Measurements from ENCODE around the gene RAB10. TPM values are rescaled to one million over a fixed set of nuclear protein-coding genes. Genes with fewer than 3 reads are reported as not detected.

RAB10 gene
- total RNA-seq, 1 experiment from 2014 or later = 67.9 TPM

GRCh38 chr2:26141145-26141769, 107.4 kb downstream of the RAB10 start:
- H3K27ac ChIP-seq (ENCODE audit: low read length) = no peak overlapping the region
- no peak for DNase-seq
- H3K27me3 ChIP-seq (ENCODE audit: low read length) = no peaks in the 10 kb centered on the region
- no peaks in the 10 kb centered on the region for H3K9me3 ChIP-seq (ENCODE audit: low read length)
- no peaks in the 10 kb centered on the region for H3K9me2 ChIP-seq (replicated peaks; ENCODE audit: insufficient read depth, low read length)
- H3K4me2 ChIP-seq (ENCODE audit: low read depth, low read length, poor library complexity, severe bottlenecking) = no peak overlapping the region
- no peak overlapping the region for H3K9ac ChIP-seq (ENCODE audit: low read length)
- H2AFZ ChIP-seq (ENCODE audit: low read length) = no peak overlapping the region
- no peaks in the 10 kb centered on the region for H3K79me2 ChIP-seq (ENCODE audit: low read length)
- H3K4me1 ChIP-seq (ENCODE audit: low read length) = no peaks in the 10 kb centered on the region
- no peaks in the 10 kb centered on the region for H3K36me3 ChIP-seq (ENCODE audit: insufficient read depth, low read length)
- H4K20me1 ChIP-seq (ENCODE audit: insufficient read depth, low read depth, low read length) = no peaks in the 10 kb centered on the region
- H3K4me3 ChIP-seq (ENCODE audit: low read length) = no peak overlapping the region

GRCh38 chr2:26144031-26144430, 110.1 kb downstream of the RAB10 start:
- Histone ChIP-seq H3K4me3 (ENCODE audit: low read length) (no peak overlapping the region), H3K79me2 (ENCODE audit: low read length) (no peaks in the 10 kb centered on the region), H3K9me2 (replicated peaks; ENCODE audit: insufficient read depth, low read length) (no peaks in the 10 kb centered on the region), H3K9ac (ENCODE audit: low read length) (no peak overlapping the region), H3K4me2 (ENCODE audit: low read depth, low read length, poor library complexity, severe bottlenecking) (no peak overlapping the region), H3K9me3 (ENCODE audit: low read length) (no peaks in the 10 kb centered on the region), H3K27me3 (ENCODE audit: low read length) (no peaks in the 10 kb centered on the region), H2AFZ (ENCODE audit: low read length) (no peak overlapping the region), H3K27ac (ENCODE audit: low read length) (no peak overlapping the region), H3K36me3 (ENCODE audit: insufficient read depth, low read length) (no peaks in the 10 kb centered on the region), H4K20me1 (ENCODE audit: insufficient read depth, low read depth, low read length) (no peaks in the 10 kb centered on the region), H3K4me1 (ENCODE audit: low read length) (no peaks in the 10 kb centered on the region)
- no peak for DNase-seq

DNA sequence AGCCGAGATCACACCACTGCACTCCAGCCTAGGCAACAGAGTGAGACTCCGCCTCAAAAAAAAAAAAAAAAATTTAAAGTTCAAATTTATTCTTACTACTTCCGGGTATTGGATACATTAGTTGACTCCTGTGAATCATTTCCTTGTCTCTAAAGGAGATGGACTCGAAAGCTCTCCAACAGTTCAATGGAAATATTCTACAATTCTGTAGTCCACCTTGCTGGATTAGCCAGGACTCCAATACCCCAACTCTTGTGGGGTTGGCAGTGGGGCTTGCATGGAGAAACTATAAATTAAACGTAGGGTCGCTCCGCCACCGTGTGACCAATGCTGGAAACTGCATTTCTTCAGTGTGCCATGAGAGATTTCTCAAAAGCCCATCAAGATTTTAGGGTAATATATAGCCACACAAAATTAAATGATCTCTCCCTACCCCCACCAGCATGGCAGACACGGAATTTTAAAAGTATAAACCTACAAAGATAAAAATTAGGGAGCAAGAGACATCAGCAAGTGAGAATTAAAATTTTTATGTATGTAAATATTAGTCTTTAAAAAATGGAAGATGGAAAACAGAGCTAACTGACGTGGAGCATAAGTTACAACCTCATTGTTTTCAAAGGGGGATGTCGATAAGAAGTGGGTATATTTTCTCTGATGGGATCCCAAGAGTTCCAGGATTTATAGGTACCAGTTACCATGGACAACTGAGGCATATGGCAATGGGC, 111.2 kb downstream of the RAB10 start:
- Histone ChIP-seq H2AFZ (ENCODE audit: low read length) (no peak overlapping the region), H3K36me3 (ENCODE audit: insufficient read depth, low read length) (no peaks in the 10 kb centered on the region), H3K4me1 (ENCODE audit: low read length) (no peaks in the 10 kb centered on the region), H3K9ac (ENCODE audit: low read length) (no peak overlapping the region), H3K4me2 (ENCODE audit: low read depth, low read length, poor library complexity, severe bottlenecking) (peak overlapping the region; percentile 16), H3K27ac (ENCODE audit: low read length) (no peak overlapping the region), H3K4me3 (ENCODE audit: low read length) (no peak overlapping the region), H3K9me3 (ENCODE audit: low read length) (no peaks in the 10 kb centered on the region), H3K79me2 (ENCODE audit: low read length) (no peaks in the 10 kb centered on the region), H3K27me3 (ENCODE audit: low read length) (no peaks in the 10 kb centered on the region), H3K9me2 (replicated peaks; ENCODE audit: insufficient read depth, low read length) (no peaks in the 10 kb centered on the region), H4K20me1 (ENCODE audit: insufficient read depth, low read depth, low read length) (no peaks in the 10 kb centered on the region)
- DNase-seq = peak; percentile 89

- Histone ChIP-seq H3K36me3 (ENCODE audit: insufficient read depth, low read length) (no peaks in the 10 kb centered on the region), H3K9ac (ENCODE audit: low read length) (no peak overlapping the region), H4K20me1 (ENCODE audit: insufficient read depth, low read depth, low read length) (no peaks in the 10 kb centered on the region), H3K27me3 (ENCODE audit: low read length) (no peaks in the 10 kb centered on the region), H3K79me2 (ENCODE audit: low read length) (no peaks in the 10 kb centered on the region), H3K27ac (ENCODE audit: low read length) (no peak overlapping the region), H2AFZ (ENCODE audit: low read length) (no peak overlapping the region), H3K9me3 (ENCODE audit: low read length) (no peaks in the 10 kb centered on the region), H3K4me3 (ENCODE audit: low read length) (no peak overlapping the region), H3K4me2 (ENCODE audit: low read depth, low read length, poor library complexity, severe bottlenecking) (no peak overlapping the region), H3K9me2 (replicated peaks; ENCODE audit: insufficient read depth, low read length) (no peaks in the 10 kb centered on the region), H3K4me1 (ENCODE audit: low read length) (no peaks in the 10 kb centered on the region)
- no peak for DNase-seq
Measured at GRCh38 chr2:26148501-26148900, 114.6 kb downstream of the RAB10 start.

DNA sequence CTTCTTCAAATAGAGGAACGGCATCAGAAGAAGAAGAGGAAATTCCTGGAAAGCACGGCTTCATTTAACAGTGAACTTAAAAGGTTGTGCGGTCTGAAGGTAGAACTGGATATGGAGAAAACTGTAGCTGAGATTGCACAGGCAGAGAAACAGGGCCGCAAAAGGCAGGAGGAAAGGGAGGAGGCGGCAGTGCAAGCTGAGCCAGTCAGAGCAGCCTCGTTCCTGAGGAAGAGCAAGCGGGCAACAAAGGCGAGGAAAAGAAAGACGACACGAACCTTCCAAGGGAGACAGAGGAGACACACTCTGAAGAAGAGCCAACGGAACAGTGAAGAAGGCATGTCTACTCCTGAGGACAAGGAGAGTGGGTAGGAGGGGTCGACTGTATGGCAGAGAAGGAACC, 116.4 kb downstream of the RAB10 start:
- Histone ChIP-seq H3K9ac (ENCODE audit: low read length) (no peak overlapping the region), H3K27ac (ENCODE audit: low read length) (no peak overlapping the region), H3K4me1 (ENCODE audit: low read length) (no peaks in the 10 kb centered on the region), H2AFZ (ENCODE audit: low read length) (no peak overlapping the region), H3K36me3 (ENCODE audit: insufficient read depth, low read length) (no peaks in the 10 kb centered on the region), H4K20me1 (ENCODE audit: insufficient read depth, low read depth, low read length) (no peaks in the 10 kb centered on the region), H3K27me3 (ENCODE audit: low read length) (no peaks in the 10 kb centered on the region), H3K4me2 (ENCODE audit: low read depth, low read length, poor library complexity, severe bottlenecking) (no peak overlapping the region), H3K4me3 (ENCODE audit: low read length) (no peak overlapping the region), H3K9me2 (replicated peaks; ENCODE audit: insufficient read depth, low read length) (no peaks in the 10 kb centered on the region), H3K79me2 (ENCODE audit: low read length) (no peaks in the 10 kb centered on the region), H3K9me3 (ENCODE audit: low read length) (no peaks in the 10 kb centered on the region)
- DNase-seq = no peak

DNA sequence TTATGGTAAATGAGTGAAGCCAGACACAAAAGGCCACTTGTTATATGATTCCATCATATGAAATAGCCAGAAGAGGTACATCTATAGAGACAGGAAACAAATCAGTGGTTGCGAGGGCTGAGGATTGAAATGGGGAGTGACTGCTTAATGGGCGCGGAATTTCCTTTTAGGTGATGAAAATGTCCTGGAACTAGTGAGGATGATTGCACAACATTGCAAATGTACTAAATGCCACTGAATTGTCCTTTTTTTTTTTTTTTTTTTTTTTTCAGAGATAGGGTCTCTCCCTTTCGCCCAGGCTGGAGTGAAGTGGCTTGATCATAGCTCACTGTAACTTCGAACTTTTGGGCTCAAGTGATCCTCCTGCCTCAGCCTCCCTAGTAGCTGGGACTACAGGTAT, 123.7 kb downstream of the RAB10 start:
- H3K9me2 ChIP-seq (replicated peaks; ENCODE audit: insufficient read depth, low read length) = no peaks in the 10 kb centered on the region
- H2AFZ ChIP-seq (ENCODE audit: low read length) = no peak overlapping the region
- no peak overlapping the region for H3K9ac ChIP-seq (ENCODE audit: low read length)
- no peaks in the 10 kb centered on the region for H3K9me3 ChIP-seq (ENCODE audit: low read length)
- no peak overlapping the region for H3K27ac ChIP-seq (ENCODE audit: low read length)
- H3K4me2 ChIP-seq (ENCODE audit: low read depth, low read length, poor library complexity, severe bottlenecking) = no peak overlapping the region
- H3K27me3 ChIP-seq (ENCODE audit: low read length) = no peaks in the 10 kb centered on the region
- H3K36me3 ChIP-seq (ENCODE audit: insufficient read depth, low read length) = no peaks in the 10 kb centered on the region
- no peaks in the 10 kb centered on the region for H4K20me1 ChIP-seq (ENCODE audit: insufficient read depth, low read depth, low read length)
- no peak for DNase-seq
- no peaks in the 10 kb centered on the region for H3K79me2 ChIP-seq (ENCODE audit: low read length)
- no peaks in the 10 kb centered on the region for H3K4me1 ChIP-seq (ENCODE audit: low read length)
- H3K4me3 ChIP-seq (ENCODE audit: low read length) = no peak overlapping the region

- Histone ChIP-seq H3K4me1 (ENCODE audit: low read length) (no peaks in the 10 kb centered on the region), H3K4me2 (ENCODE audit: low read depth, low read length, poor library complexity, severe bottlenecking) (no peak overlapping the region), H4K20me1 (ENCODE audit: insufficient read depth, low read depth, low read length) (no peaks in the 10 kb centered on the region), H3K36me3 (ENCODE audit: insufficient read depth, low read length) (no peaks in the 10 kb centered on the region), H3K79me2 (ENCODE audit: low read length) (no peaks in the 10 kb centered on the region), H3K27ac (ENCODE audit: low read length) (no peak overlapping the region), H3K4me3 (ENCODE audit: low read length) (no peak overlapping the region), H3K9me2 (replicated peaks; ENCODE audit: insufficient read depth, low read length) (no peaks in the 10 kb centered on the region), H3K9ac (ENCODE audit: low read length) (no peak overlapping the region), H2AFZ (ENCODE audit: low read length) (no peak overlapping the region), H3K27me3 (ENCODE audit: low read length) (no peaks in the 10 kb centered on the region), H3K9me3 (ENCODE audit: low read length) (no peaks in the 10 kb centered on the region)
- DNase-seq = no peak
Measured at GRCh38 chr2:26161926-26162325, 128.0 kb downstream of the RAB10 start.

DNA sequence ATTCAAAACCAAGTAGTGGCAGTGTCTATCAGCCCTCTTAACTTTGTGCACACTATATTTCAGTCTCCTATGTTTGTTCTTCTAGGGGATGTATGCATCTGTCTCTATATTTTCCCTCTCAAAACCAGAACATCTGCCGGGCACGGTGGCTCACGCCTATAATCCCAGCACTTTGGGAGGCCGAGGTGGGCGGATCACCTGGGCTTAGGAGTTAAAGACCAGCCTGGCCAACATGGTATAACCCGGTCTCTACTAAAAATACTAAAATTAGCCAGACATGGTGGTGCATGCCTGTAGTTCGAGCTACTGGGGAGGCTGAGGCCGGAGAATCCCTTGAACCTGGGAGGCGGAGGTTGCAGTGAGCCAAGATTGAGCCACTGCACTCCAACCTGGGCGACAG, 129.1 kb downstream of the RAB10 start:
- DNase-seq = no peak

More for the DNA sequence above, 129.1 kb downstream of the RAB10 start:
- no peak overlapping the region for H3K27ac ChIP-seq (ENCODE audit: low read length)
- H4K20me1 ChIP-seq (ENCODE audit: insufficient read depth, low read depth, low read length) = no peaks in the 10 kb centered on the region
- no peaks in the 10 kb centered on the region for H3K9me2 ChIP-seq (replicated peaks; ENCODE audit: insufficient read depth, low read length)
- H3K4me2 ChIP-seq (ENCODE audit: low read depth, low read length, poor library complexity, severe bottlenecking) = no peak overlapping the region
- no peak overlapping the region for H3K4me3 ChIP-seq (ENCODE audit: low read length)
- no peaks in the 10 kb centered on the region for H3K27me3 ChIP-seq (ENCODE audit: low read length)
- H3K79me2 ChIP-seq (ENCODE audit: low read length) = no peaks in the 10 kb centered on the region
- H3K9me3 ChIP-seq (ENCODE audit: low read length) = no peaks in the 10 kb centered on the region
- H3K4me1 ChIP-seq (ENCODE audit: low read length) = no peaks in the 10 kb centered on the region
- no peak overlapping the region for H3K9ac ChIP-seq (ENCODE audit: low read length)
- no peaks in the 10 kb centered on the region for H3K36me3 ChIP-seq (ENCODE audit: insufficient read depth, low read length)
- H2AFZ ChIP-seq (ENCODE audit: low read length) = no peak overlapping the region
